Activated CD8-positive, alpha-beta memory T cell treated with anti-CD3 and anti-CD28 coated beads for 1 hour (primary cell): Measurements from ENCODE around the gene METTL26.

Experiments used
- DNase-seq, 2 donors: peaks; one replicate each; pipeline ENCODE4 v3.0.0-alpha.2; 2020; ENCODE audit warnings: low read depth in 1 of 2; ENCODE audit errors: extremely low read depth in 1 of 2

Gene METTL26

DNA sequence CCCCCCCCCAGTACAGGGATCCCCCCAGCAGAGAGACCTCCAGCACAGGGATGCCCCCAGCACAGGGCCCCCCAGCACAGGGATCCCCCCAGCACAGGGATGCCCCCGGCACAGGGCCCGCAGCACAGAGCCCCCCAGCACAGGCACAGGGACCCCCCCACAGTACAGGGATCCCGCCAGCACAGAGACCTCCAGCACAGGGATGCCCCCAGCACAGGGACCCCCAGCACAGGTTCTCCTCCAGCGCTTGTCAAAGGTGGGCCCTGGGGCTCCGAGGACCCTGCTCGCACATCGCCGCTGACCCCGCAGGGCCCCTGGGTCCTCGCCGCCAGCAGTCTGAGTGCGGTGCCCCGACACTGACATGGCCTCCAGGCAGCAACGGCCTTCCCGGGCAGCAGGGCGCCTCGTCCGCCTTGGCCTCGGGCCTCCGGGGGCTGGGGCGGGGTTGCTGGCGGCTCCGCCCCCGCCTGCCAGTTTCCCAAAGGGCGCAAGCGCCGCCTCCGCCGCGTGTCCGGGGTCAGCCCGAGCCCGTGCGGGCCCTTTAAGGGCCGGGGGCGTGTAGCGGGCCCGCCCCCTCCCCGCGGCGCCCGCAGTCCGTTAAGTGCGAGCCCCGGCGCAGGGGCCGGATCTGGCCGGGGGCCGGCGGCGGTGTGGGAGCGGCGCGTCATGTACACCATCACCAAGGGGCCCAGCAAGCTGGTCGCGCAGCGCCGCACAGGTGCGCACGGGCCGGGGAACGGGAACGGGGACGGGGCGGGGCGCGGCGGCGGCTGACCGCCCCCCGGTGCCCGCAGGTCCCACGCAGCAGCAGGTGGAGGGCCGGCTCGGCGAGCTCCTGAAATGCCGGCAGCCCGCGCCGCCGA, 5.5 kb upstream of the METTL26 start, which contains the start of gene MCRIP2:
Gene MCRIP2, plus strand, starts transcription at position 503 of the 863 bp plus-strand sequence. Its CDS starts 164 bp downstream, at position 667.
- DNase-seq = peak in 1 of 2 donors; percentile 33

DNA sequence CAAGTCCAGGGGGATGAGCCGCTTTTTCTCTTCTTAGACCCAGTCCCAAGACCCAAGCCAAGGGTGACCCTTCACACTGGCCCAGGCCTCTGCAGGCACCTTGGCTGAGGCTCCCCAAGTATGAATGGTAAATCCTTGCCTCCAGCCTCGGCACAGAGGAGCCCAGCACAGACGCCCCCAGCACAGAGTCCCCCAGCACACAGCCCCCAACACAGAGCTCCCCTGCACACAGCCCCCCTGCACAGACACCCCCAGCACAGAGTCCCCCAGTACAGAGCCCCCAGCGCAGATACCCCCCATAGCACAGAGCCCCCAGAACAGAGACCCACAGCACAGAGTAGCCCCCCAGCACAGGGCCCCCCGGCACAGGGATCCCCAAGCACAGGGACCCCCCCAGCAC, 4.5 kb upstream of the METTL26 start:
- DNase-seq = no peak

DNA sequence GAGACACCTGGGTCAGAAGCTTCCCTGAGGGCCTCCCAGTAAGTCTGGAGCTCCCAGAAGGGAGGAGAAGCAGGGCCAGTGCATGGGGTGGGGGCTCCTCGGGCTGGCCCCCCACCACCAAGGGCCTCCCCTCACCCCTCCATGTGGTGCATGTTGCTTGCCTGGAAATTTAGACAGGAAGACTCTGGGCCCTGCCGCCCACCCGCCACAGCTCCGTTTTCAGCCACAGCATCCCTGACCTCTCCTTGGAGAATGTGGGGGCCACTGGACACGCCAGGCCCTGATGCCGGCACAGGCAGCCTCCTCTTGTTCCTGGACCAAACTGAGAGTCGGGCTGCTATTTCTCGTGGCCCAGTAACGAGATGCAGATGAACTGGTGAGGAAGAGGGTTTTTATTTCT, 2.7 kb upstream of the METTL26 start:
- no peak for DNase-seq

DNA sequence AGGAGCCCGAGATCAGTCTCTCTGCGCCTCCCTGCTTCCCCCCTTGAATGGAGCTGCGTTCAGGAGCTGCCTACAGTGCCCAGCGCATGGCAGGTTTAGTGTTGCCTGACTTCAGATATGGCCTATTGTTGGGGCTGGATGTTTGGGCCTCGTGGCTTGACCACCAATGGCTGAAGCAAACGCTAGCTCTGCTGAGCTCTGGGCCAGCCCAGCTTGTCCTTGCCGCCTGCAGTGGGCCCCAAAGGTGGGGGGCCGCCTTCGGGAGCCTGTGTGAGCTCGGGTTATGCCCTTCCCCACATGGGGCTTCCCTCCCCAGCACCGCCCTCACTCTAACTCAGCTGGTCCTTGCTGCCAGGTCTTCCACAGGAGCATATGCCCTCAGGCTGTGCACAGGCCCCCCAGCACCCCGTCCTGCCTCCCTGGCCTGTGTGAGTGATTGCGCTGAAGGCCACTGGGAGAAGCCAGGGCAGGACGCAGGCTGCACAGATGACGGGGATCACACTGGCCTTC, 2.0 kb upstream of the METTL26 start:
- no peak for DNase-seq

DNA sequence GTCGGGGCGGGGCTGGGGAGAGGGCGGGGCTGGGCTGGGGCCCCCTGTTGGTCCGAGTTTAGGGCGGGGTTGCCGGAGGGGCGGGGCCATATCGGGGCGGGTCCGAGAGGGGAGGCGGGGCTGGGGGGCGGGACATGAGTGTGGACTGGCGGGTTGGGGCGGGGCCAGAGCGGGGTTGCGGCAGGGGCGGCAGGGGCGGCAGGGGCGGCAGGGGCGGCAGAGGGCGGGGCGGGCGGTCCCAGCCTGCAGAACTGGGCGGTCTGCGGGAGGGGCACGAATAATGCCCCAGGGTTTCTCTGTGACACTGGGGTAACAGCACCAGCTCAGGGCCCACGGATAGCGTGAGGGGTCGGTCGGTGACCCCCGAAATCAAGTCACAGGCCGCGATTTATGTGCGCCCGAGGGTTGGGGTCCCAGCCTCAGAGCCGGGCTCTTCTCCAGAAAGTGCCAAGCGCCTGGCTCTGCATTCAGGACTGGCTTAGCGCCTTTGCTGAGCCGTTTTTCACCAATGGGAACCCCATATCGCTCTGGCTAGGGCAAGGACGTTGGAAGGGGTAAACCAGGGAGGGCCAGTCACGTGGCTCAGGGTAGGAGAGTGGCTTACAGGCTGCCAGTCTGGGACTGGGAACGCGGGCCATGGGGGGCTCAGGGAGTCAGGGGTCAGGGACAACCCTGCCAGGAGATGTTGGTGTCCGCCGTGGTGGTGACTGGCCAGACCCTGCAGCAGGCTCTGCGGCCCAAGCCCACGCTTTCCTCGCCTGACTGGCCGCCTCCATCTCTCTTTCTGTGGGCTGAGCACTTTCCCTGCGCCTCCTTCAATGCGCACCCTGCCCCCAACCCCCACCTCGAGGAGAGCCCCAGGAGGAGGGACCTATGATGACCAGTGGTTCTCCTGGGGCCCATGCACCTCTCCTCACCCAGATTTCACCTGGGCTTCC, 1.2 kb upstream of the METTL26 start:
- DNase-seq = peak; percentile 60 to 83

DNA sequence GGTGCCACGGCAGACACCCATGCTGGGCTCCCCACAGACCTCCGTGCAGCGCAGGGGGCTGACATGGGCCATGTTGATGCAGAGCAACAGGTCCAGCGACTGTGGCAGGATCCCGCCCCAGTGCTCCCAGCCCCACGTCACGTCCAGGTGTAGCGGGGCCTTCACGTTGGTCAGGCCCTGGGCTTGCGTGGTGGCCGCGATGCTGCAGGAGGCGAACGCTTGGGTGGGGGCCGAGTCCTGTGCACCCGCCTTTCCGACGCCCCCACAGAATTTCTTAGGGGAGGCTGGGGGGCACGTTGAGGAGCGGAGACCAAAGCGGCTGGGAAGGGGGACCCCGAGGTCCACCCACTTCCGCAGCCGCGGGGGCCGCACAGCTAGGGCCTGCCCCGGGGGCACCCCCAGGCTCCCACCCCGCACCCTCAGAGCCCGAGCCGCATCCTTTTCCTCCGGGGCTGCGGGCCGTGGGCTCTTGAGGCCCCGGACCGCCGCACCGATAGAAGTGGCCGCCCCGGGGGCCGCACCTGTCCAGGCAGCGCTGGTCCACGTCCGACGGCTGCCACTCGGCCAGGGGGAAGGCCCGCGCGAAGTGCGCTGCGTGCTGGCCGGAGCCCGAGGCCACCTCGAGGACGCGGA, 416 bp downstream of the METTL26 start:
- DNase-seq = no peak

DNA sequence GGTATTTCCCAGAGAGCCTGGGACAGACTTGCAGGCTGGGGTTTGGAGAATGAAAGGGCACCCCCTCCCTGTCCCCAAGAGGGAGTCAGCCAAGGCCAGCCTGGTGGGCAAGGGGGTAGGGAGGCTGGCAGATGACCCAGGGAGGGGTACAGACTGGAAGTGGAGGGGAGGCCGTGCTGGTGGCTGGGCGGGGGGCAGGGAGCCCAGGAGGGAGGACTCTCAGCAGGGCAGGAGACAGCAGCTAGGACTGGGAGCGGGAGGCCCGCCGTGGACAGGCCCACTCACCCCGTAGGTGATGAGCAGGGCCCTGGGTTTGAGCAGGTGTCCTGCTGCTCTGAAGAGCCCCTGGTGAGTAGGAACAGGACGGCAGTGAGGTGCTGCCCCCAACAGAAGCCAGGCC, 1.1 kb downstream of the METTL26 start:
- DNase-seq = no peak

DNA sequence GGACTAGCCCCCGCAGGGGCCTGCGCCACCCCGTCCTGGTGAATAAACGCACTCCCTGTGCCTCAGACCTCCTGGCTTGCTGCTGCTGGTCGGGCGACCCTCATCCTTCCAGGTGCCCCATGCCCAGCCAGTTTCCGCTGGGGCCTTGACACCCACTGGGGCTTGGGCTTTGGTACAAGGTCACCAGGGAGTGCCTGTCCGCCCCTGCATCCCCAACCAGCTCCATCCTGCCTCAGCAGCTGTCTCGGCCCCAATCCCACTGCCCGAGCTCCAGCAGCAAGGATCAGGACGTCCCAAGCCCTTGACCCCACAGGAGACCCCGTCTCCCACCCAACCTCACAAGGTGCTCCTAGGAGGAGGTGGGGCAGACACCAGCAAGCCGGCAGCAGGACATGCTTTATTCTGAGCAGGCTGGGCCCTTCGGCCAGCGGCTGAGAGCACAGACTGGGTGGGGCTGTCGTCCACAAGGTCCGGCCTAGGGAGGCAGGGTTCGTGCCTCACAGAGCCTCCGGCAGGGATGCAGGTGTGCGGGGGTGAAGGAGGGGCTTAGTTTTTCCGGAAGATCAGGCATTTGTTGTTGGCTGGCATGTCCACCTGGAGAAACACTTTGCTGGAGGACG, 1.9 kb downstream of the METTL26 start:
- no peak for DNase-seq

DNA sequence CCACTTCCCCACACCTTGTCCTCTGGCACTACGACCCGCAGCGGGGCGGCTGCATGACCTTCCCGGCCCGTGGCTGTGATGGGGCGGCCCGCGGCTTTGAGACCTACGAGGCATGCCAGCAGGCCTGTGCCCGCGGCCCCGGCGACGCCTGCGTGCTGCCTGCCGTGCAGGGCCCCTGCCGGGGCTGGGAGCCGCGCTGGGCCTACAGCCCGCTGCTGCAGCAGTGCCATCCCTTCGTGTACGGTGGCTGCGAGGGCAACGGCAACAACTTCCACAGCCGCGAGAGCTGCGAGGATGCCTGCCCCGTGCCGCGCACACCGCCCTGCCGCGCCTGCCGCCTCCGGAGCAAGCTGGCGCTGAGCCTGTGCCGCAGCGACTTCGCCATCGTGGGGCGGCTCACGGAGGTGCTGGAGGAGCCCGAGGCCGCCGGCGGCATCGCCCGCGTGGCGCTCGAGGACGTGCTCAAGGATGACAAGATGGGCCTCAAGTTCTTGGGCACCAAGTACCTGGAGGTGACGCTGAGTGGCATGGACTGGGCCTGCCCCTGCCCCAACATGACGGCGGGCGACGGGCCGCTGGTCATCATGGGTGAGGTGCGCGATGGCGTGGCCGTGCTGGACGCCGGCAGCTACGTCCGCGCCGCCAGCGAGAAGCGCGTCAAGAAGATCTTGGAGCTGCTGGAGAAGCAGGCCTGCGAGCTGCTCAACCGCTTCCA, 2.6 kb downstream of the METTL26 start:
- DNase-seq = no peak

DNA sequence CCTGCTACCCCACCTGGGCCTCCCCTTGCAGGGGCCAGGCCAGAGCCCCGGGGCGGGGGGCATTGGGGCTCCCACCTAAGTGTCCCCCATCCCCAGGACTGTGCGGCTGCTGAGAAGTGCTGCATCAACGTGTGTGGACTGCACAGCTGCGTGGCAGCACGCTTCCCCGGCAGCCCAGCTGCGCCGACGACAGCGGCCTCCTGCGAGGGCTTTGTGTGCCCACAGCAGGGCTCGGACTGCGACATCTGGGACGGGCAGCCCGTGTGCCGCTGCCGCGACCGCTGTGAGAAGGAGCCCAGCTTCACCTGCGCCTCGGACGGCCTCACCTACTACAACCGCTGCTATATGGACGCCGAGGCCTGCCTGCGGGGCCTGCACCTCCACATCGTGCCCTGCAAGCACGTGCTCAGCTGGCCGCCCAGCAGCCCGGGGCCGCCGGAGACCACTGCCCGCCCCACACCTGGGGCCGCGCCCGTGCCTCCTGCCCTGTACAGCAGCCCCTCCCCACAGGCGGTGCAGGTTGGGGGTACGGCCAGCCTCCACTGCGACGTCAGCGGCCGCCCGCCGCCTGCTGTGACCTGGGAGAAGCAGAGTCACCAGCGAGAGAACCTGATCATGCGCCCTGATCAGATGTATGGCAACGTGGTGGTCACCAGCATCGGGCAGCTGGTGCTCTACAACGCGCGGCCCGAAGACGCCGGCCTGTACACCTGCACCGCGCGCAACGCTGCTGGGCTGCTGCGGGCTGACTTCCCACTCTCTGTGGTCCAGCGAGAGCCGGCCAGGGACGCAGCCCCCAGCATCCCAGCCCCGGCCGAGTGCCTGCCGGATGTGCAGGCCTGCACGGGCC, 3.4 kb downstream of the METTL26 start:
- DNase-seq = no peak

DNA sequence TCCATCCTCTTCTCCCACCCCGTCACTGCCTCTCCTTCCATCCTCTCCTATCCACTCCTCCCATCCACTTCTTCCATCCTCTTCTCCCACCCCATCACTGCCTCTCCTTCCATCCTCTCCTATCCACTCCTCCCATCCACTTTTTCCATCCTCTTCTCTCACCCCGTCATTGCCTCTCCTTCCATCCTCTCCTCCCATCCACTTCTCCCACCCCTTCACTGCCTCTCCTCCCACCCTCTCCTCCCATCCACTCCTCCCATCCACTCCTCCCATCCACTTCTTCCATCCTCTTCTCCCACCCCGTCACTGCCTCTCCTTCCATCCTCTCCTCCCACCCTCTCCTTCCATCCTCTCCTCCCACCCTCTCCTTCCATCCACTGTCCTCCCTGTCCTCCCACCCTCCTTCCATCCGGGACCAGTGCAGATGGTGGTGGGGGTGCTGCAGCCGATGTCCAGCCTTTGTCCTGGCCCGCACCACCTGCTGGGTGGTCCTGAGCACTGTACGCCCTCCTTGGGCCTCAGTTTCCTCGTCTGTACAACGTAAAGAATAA, 4.2 kb downstream of the METTL26 start:
- no peak for DNase-seq

DNA sequence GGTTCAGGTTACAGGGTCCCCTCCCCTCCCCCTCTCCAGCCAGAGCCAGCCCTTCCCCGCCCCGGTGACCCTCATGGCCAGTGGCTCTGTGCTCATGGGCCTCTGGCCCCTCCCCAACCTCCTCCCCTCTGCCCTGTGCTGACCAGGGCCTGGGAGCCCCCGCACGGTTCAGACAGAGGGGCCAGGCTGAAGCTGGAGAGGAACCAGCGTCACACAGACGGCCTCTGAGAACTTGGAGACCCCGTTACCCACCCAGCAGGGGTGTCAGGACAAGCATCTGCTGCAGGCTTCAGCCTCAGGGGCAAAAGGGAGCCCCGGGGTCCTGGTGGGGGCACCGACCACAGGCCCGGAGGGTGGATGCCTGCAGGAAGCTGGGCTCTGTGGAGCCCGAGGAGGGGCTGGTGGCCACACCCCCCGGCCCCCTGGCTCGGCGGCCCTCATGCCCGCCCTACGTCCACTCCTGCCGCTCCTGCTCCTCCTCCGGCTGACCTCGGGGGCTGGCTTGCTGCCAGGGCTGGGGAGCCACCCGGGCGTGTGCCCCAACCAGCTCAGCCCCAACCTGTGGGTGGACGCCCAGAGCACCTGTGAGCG, 5.2 kb downstream of the METTL26 start, which contains the start of gene WFIKKN1:
Gene WFIKKN1, plus strand, starts transcription at position 171 of the 591 bp plus-strand sequence. Its CDS starts 269 bp downstream, at position 440.
- no peak for DNase-seq

DNA sequence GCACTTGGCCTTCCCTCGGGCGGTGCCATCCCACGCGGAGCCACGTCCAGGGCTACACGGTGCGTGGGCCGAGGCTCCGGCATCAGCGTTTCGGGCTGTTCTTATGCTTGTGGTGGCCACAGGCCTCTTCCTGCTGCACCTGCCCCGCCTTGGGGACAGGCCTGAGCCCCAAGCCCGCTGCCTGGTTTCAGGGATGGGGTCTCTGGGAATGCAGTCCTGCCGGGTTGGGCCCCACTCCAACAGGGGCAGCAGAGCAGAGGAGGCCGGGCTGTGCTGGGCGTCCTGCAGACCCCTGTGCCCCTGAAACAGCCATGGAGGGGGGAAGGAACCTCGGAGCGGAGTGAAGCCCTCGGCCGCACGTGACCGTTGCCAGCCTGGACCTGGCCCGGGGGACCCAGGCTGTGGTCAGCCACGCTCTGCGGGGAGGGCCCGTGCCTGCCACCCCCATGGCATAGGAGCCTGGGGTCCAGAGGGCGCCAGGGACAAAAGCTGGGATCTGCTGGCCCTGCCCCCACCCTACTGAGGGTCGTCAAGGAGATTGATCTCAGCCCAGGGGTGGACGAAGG, 5.8 kb downstream of the METTL26 start:
- DNase-seq = no peak

DNA sequence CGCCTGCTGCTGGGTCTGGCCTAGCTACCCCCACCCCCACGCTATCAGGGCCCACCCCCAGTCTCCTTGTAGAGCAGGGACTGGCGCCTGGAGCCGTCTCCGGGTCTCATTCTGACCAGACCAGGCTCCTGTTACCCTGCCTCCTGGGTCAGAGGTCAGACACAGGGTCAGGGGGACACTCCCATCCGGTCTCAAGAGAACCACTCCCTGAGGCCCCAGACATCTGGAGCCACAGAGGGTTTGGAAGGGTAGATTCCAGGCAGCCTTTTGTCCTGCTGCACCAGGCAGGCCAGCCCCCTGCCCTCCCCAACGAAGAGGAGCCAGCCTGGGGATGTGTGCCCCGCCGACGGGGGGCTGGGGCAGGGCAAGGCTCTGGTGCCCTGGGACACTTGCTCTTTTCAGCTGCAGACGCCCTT, 6.3 kb downstream of the METTL26 start:
- DNase-seq = no peak

DNA sequence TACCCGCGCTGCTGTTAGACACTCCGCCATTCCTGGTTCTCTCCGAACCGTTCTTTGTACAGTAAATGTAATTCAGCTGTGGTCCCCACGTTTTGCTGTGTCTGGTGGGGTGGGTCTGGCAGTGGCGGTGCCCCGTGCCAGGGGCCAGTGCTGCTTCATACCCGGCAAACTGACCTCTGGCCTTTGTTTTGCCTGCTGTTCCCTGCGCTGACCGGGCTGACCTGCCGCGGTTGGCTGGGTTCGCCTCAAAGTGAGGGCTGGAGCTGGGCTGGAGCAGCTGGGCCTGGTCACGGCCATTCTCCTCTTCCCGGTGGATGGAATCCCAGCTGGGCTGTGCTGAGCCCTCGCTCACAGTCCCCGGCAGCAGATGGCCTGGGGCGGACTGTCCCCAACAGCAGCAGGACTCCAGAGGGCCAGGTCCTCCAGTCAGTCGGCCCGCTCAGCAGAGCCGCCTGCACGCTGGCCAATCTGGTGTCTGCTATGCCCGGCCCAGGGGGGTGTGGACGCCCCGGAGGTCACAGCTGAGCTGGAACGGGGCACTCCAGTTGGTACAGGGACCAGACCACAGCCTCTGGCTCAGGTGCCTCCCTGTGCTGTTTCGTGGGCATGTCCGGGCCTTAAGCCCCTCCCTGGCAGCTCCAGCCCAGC, 6.8 kb downstream of the METTL26 start:
- DNase-seq = no peak

DNA sequence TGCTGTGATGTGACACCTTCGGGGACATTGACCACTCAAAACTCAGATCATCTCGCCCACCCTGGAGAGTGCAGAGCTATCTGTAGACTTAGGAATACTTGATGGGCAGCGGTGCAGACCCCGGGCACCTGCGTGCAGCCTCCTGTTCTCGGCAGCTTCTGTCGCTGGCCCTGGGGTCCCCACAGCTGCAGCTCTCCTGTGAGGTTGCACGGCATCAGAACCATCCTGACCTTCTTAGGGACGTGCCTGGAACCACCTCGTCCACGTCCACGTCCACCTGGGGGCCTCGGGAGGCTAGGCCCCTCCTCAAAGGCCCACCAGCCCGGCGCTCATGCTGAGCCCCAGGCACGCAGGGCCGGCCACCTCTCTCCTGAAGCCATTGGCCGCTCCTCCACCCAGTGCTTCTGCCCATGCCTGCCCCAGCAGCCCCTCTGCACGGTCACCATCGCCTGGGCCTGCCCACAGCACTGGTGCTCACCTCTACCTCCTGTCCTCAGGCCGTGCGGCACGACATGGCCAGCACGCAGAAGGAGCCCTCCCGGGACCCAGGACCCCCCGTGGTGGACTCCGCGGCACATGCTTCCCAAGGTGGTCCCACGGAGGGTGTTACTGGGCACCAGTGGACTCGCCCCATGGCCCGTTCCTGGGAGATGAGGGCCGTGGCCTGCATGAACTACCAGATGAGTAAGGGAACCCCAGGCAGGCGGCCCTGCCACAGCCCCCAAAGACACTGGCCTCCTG, 7.6 kb downstream of the METTL26 start:
- no peak for DNase-seq
